ENCODE results near the gene D2HGDH.
"Not testable (repeated sequence)": the region's sequence is repeated elsewhere in the genome, so short reads cannot be mapped to it uniquely, and the experiment has no call there.

The D2HGDH gene

DNA sequence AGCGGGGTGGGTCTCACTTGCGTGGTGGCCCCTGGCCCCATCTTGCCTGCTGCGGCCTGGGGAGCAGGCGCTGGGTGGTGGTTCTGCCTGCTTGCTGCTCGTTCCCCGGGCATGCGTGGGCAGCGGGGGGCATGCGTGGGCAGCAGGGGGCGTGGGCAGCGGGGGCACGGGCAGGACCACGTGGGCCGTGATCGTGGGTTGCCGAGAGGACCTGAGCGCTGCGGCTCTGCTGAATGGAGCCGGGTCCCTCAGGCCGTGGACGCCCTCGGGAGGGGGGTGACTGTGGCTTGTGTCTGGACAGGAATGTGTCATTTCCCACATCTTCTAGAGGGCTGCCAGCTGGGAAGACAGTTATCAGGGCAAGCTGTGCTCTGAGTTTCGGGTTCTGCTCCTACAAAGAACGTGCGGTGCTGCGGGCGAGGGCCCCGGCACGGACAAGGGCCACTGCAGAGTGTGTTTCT lies 33.9 kb downstream of the D2HGDH start:
- DNase-seq (ENCODE audit: low spot score) (no peak), FAIRE-seq (no peak)

DNA sequence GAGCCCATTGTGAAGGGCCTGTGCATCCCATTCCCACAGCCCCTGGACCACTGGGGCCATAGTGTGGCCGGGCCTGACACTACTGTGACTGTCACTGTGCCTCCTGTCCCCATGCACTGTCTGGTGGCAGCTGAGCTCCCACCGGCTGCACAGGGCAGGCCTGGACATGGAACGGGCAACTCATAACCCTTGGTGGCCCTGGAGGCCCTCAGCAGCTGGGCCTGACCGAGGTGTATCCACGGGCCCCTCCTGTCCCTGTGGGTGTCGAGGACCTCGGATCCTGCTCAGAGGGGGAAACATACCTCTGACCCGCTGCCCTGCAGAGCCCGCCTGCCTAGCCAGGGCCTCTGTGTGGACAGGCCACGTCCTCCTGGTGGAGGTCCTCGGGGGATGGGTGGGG lies 34.4 kb downstream of the D2HGDH start:
- DNase-seq (ENCODE audit: low spot score) (no peak), FAIRE-seq (no peak)

- no peak for FAIRE-seq
- DNase-seq (ENCODE audit: low spot score) = no peak
These were observed 35.4 kb downstream of the D2HGDH start for GRCh38 chr2:241769819-241770184.

GRCh38 chr2:241770185-241770935 lies 35.9 kb downstream of the D2HGDH start:
- no peak for DNase-seq (ENCODE audit: low spot score)
- FAIRE-seq = no peak

GRCh38 chr2:241770936-241771285 lies 36.5 kb downstream of the D2HGDH start:
- FAIRE-seq = no peak
- no peak for DNase-seq (ENCODE audit: low spot score)

DNA sequence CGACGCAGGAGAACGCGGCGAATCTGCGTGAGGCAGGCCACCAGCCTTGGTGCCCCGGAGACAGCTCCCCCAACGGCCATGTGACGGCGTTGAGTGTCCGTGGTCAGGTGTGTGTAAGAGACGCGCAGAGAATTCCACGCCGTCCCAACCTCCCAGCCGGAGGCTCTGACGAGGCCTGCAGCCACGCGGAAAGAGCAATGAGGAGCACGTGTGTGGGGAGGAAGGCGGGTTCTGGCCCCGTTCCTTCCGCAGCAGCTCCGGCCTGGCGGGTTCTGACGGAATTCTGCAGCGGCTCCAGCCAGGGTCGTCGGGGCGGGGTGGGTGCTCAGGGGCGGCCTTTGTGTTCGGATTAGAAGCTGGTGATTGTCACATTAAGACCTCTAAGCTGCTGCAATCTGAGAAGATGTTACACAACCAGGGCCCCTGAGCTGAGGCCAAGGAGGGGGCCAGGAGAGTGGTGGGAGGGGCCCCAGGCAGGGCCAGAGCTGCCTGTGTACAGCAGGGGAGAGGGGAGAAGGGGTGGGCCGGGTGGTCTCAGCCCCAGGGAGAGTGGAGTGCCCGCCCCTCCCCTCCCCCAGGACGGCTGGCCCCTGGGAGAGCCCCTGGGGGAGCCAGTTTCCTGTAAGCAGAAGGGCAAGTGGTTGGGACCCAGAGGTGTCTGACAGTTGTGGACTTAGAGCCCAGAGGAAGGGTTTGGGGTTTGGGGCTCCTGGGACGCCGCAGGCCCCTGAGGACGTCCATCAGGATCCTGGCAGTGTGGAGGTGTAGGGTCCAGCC lies 37.0 kb downstream of the D2HGDH start:
- no peak for FAIRE-seq
- DNase-seq (ENCODE audit: low spot score) = no peak

GRCh38 chr2:241772063-241772499 lies 37.7 kb downstream of the D2HGDH start:
- FAIRE-seq = no peak
- DNase-seq (ENCODE audit: low spot score) = no peak

- DNase-seq (ENCODE audit: low spot score) = no peak
- no peak for FAIRE-seq
These were observed 39.3 kb downstream of the D2HGDH start for GRCh38 chr2:241773511-241774418.

- DNase-seq (ENCODE audit: low spot score) (peak; percentile 32), FAIRE-seq (no peak)
These were observed 40.2 kb downstream of the D2HGDH start for GRCh38 chr2:241774419-241775222.

- FAIRE-seq = peak; percentile 56
- no peak for DNase-seq (ENCODE audit: low spot score)
These were observed 41.1 kb downstream of the D2HGDH start for GRCh38 chr2:241775223-241776177.

DNA sequence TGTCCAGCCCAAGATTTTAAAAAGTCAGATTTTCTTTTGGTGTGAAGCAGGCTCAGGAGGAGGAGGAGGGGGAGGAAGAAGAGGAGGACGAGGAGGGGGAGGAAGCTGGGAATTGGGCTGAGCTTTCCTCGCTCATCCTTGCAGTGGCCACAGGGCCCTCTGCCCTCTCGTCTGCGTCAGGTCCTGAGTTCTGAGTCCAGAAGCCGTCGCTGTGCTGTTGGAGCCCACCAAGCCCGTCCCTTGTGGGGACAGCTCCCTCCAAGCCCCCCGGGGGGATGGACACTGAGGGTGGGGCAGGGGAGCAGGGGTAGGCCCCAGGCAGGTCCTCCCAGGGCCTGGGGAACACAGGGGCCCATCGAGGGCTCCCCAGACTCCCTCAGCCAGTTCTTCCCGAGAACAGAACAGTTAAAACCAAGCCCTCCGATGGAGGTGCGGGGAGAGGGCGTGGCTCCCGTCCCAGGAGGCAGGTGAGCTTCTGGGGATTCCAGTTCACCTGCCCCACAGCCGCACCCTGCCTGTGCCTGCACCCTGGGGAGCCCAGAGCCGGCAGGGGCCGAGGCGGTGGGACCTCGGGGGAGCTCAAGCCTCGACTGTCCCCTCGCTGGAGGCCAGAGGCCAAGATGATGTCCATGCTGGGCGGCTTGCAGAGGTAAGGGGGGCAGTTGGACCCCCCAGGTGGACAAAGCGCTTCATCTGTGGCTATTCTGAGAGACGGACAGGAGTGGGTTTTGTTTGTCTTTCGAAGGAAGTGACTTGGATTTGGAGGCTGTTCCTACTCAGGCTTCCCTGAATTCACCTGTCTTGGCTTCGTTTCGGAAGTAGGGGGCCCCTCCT lies 42.1 kb downstream of the D2HGDH start, which contains the start of gene GAL3ST2:
GAL3ST2 (plus strand) TSS at position 487 of the 834 bp plus-strand sequence; CDS start at position 621, 134 bp downstream.
- FAIRE-seq (no peak), DNase-seq (ENCODE audit: low spot score) (no peak)

- FAIRE-seq (no peak), DNase-seq (ENCODE audit: low spot score) (no peak)
These were observed 42.8 kb downstream of the D2HGDH start for GRCh38 chr2:241777170-241777685.

DNA sequence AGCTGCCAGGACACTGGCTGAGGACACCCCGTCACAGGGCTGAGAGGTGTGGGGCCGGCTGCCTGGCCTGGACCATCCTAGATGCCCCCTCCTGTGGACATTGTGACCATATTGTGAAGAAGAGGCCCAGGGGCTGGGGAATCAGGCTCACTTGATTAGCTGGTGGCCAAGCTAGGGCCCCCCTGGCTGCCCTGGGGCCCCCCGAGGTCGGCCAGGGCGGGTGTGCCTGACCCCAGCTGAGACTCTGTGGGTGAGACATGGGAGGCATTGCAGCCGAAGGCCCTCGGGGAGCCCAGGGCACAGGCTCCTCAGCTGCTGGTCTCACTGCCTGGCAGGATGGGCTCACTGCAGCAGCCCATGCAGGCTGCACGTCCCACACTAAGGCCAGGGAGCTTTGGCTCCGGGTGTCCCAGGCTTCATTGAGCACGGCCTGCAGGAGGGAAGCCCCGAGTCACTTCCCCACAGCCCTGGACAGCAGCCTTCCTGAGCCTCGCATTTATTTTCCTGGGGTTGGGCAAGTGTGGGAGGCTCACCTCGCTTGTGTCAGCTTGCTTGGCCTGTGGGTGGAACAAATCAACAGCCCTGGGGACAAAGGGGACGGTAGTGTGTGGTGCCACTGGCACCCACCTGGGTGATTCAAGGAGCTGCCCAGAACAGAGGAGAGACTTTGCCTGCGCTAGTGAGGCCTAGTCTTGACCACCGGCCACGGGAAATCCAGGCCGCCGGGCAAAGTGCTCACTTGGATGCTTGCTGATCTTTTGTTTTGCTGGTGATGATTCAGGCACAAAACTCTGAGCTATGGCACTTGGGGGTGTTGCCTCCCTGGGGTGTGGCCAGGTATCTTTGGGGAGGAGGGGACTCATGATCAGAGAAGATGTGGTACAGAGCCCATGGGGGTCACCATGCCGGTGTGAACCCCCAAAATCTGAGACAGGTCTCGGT lies 43.5 kb downstream of the D2HGDH start:
- FAIRE-seq = no peak
- no peak for DNase-seq (ENCODE audit: low spot score)

DNA sequence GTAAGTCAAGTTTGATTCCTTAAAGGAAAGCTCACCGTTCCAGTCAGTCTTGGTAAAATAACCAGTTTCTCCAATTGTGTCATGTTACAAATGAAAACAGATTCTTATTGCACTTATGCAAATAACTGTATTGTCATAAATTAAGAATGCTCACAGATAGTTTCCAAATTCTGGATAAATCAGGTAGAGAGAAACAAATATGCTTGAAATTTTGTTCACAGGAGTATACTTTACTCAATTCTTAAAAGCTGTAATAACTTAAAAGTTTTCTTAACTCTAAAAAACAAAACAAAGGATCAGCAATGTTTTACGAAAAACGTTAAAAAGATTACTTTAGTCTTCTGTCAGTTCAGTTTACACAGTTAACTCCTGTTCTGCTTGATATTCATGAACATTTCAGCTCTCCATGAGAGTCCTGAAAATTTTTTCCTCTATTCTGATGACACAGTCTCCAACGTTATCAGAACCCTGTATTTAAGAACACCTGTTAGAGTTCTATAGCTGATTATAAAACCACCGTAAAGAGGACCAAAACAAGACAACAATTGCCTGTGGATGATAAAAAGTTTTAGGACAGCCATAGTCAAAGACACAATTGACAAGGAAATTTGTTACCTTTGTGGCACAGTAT lies 46.6 kb downstream of the D2HGDH start:
- FAIRE-seq (no peak), DNase-seq (ENCODE audit: low spot score) (no peak)

GRCh38 chr2:241782053-241782452 lies 47.6 kb downstream of the D2HGDH start:
- not testable (repeated sequence) for DNase-seq (ENCODE audit: low spot score); FAIRE-seq

DNA sequence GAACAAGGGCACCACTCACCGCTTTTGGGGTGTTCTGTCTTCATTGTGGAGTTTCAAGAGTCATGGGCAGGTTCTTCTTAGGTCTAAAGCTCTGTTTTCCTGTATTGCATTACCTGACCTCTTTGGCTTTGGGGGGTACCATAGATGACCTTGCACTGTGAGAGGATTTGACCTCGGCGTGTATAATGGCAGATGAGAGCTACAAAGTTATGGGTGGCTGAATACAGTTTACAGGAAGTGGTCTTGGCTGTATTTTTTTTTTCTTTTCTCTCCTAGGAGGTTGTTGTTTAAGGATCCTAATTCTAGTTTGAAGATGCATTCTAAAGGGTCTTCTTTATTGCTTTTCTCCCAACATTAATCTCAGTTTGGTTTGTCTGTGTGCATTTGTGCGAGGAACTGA lies 53.7 kb downstream of the D2HGDH start:
- no peak for FAIRE-seq
- DNase-seq (ENCODE audit: low spot score) = no peak

GRCh38 chr2:241788572-241788971 lies 54.1 kb downstream of the D2HGDH start:
- DNase-seq (ENCODE audit: low spot score) = no peak
- FAIRE-seq = no peak
